GM21381 (cell line): ENCODE measurements around the gene ANKH.
"Not testable (repeated sequence)": the region's sequence is repeated elsewhere in the genome, so short reads cannot be mapped to it uniquely, and the experiment has no call there.

ENCODE experiments used
- ATAC-seq: cut with Tn5 transposase; IDR thresholded peaks from one replicate; pipeline ENCODE4 v1.9.1; 2021; ENCODE audit warnings: mild to moderate bottlenecking, moderate library complexity; ENCODE audit not compliant: unreplicated experiment

ANKH gene

GRCh38 chr5:14884062-14884612 lies 12.6 kb upstream of the ANKH start:
- ATAC-seq = no peak

GRCh38 chr5:14882658-14883580 lies 11.3 kb upstream of the ANKH start:
- no peak for ATAC-seq

DNA sequence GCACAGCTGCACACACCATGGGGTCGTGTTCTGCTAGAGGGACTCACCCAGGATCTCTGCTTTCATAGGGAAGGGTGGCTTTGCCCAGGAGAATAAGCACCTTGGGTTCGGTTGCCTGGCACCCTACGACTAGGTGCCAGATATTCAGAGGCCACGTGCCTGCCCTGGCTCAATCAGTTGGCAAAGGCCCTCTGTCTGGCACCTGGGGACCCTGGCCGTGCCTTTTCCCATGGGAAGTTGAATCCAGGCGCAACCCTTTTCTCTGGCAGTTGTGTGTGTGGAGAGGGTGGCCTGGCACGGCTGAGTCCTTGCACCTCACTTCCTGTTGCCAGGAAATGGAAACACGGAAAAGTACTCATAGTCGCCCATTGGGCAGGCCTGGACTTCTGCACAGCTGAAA lies 10.2 kb upstream of the ANKH start:
- no peak for ATAC-seq

- ATAC-seq = no peak
These were observed 9.1 kb upstream of the ANKH start for GRCh38 chr5:14880688-14881087.

DNA sequence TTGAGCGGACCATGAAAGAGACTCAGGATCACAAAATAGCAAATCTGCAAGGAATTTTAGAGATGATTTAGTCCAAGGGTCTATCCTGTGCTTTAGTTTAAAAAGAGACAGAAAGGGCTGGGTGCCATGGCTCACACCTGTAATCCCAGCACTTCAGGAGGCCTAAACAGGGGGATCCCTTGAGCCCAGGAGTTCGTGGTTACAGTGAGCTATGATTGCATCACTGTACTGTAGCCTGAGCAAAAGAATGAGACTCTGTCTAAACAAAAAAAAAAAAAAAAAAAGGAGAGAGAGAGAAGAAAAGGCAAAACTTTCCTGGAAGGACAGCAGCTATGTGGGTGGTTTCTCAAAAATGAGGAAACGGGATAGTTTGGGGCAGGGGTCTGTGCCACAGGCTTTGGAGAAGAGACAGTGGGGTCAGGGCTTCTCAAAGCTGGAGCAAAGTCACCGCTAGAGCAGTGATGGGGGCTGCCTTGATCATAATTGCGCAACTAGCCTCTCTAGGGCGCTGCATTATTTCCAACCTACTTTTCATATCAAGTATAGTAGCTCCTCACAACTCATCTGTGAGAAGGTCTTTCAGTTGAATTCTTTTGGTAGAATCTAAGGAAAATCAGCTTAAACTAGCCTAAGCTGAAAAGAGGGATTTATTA lies 8.5 kb upstream of the ANKH start:
- no peak for ATAC-seq

GRCh38 chr5:14879393-14879792 lies 7.8 kb upstream of the ANKH start:
- no peak for ATAC-seq

- not testable (repeated sequence) for ATAC-seq
These were observed 6.6 kb upstream of the ANKH start for GRCh38 chr5:14878192-14878591.

DNA sequence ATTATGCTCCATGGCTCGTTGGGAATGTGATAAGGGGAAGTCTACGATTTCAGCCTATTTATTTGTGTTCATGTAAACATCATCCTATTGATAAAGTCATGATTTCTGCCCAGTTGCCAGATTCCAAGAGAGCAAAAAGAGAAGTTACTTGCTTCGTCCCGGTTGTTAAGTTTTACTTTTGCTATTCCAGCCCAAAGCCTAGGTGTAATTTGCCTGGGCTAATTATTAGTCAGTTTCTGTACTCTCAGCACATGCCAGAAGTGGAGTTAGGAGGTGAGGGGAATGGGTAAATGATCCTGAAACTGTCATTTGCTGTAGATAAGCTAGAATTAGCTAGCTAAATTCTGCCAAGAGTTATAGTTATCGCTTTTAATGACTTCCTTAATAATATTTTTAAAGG lies 4.5 kb upstream of the ANKH start:
- no peak for ATAC-seq

GRCh38 chr5:14873790-14874189 lies 2.2 kb upstream of the ANKH start:
- no peak for ATAC-seq

DNA sequence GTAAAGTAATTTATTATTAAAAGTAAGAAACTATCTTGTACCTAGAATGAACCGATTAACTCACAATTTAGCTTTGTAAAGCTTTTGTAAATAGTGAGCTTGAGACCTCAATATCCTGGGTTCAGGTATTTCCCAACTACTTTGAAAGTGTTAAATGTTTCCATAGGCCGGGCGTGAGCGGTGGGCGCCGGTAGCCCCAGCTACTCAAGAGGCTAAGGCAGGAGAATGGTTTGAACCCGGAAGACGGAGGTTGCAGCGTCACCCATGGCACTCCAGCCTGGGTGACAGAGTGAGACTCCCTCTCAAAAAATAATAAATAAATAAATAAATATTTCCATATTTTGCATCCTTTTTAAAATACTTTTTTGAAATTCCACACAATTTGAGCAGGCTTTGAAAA lies 1.5 kb upstream of the ANKH start:
- ATAC-seq = no peak

GRCh38 chr5:14872070-14872989 lies 752 bp upstream of the ANKH start:
- peak; percentile 41 for ATAC-seq

DNA sequence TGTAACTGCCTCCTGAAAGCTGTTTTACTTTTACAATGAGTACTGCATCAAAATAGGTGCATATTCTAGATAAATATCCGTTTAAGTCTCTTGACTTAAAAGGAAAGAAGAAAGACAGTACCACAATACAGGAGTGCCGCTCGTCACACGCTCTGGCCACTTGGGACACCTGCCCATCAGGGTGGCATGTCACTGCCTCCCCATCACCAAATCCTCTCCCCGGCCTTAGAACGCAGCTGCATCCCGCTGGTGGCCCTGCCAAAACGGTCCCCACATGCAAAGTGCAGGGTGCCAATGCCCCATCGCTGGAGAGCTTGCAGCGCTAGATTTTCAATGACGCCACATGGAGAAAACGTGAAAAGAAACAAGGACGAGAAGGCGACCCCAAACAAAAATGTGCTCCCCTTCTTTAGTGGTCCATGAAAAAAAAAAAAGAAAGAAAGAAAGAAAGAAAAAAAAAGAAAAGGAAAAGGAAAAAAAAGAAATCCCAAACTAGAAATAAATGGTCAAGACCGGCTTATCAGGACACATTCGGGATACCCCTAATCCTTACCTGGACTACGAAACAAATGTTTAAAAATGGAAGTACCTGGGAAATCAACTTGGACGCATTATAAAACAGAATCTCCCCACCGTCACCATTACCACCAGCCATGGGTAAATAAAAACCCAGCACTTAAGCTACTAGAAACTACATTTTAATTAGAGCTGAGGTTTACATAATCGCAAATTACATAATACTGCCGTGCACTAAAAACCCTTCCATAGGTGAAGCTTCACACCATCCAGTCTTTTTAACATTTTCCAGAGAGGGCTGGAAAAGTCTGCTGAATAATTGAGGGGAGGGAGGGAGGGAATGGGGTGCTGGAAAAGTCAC lies 1.0 kb downstream of the ANKH start:
- ATAC-seq = no peak

DNA sequence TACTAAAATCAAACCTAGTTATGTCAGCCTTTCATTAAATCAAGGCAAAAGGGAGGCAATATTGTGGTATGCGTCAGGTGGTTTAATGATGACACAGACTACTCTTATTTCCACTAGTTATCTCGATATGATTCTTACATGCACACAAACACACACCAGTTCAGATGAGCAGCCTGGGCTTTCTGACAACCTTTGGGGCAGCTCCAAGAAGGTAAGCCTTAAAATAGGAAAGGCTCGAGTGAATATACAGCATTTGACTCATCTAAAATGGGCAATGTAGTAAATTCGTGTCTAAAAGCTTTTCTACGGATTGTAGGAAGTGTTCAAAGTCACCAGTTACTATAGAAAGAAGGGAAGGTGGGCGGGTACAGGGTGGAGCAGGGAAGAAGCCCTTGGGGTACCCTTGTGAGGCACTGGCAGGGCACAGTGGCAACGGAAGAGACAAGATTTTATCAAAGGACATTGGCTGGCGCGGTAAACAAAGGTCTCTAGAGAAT lies 1.9 kb downstream of the ANKH start:
- ATAC-seq = no peak

DNA sequence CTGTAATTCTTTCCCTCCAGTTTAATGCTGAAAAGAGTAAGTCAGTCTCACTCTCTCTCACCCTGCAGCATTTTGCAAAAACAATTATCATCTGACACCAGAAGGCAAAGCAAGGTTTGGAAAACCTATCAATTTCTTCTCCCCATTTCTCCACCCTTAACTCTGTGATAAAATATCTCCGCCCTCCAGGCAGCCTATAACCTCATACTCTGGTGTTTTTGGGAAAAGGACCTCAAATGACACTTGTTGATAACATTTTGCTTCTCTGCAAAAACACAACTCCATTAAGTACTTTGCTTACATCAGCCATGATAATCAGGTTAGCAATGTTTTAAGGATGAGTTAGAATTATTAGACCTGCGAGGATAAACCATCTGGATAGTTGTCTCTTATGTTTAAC lies 2.3 kb downstream of the ANKH start:
- ATAC-seq = no peak

- ATAC-seq = no peak
These were observed 2.8 kb downstream of the ANKH start for GRCh38 chr5:14868771-14869170.

DNA sequence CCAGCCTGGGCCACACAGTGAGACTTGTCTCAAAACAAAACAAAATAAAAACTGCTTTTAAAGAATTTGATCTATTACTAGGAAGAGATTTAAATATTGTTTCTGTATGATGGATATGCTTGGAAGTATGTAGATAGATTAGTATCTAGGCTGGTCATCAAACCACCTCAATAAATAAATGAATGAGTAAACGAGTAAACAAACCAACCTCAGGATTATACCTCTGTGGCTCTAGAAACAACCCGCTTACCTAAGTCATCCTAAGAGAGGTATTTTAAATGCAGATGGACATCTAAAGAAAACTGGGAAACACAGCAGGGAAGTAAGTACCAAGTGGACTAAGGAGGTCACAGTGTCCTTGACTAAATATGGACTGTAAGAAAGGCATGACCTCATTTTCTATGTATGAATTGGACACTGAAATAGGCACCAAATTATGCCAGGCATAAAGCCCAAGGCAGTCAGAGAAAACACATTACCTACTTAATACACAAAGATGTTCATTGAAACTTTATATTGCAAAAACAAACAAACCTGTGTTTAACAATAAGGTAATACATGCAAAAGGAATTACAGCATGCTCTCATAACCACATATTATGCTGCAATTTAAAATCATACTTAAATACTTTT lies 7.3 kb downstream of the ANKH start:
- ATAC-seq = no peak

GRCh38 chr5:14863105-14863504 lies 8.5 kb downstream of the ANKH start:
- no peak for ATAC-seq

- no peak for ATAC-seq
These were observed 10.3 kb downstream of the ANKH start for GRCh38 chr5:14861123-14861765.

- ATAC-seq = no peak
These were observed 11.6 kb downstream of the ANKH start for GRCh38 chr5:14859980-14860379.
